OCI-M2 (cell line): Measurements from ENCODE around the gene C1QB.
"Not testable (repeated sequence)": the region's sequence is repeated elsewhere in the genome, so short reads cannot be mapped to it uniquely, and the experiment has no call there.

Experiments
- DNase-seq: peaks from one replicate; lab custom pipeline; 2025; ENCODE audit not compliant: unreplicated experiment; lab: John Stamatoyannopoulos, UW

The C1QB gene

GRCh38 chr1:22662318-22662717, 9.3 kb downstream of the C1QB start:
- DNase-seq, result no peak

DNA sequence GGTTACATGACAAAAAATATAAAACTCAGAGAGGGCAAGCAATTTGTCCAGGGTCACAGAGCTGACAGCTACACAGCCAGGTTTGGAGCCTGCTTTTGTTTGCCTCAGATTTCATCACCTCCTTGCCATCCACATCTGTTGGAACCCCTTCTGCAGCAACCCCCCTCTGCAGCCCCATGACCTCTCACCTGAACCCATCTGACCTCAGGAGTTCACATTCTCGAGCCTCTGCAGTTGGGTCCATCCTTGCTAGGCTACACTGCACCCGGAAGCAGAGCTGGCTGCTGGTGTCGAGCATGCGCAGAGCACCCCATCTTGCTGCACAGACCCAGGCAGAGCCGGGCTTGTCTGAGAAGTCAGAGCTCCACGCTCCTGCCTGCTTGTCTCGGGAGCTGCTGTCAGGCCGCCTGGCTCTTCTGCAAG, 10.0 kb downstream of the C1QB start:
- DNase-seq, result no peak

DNA sequence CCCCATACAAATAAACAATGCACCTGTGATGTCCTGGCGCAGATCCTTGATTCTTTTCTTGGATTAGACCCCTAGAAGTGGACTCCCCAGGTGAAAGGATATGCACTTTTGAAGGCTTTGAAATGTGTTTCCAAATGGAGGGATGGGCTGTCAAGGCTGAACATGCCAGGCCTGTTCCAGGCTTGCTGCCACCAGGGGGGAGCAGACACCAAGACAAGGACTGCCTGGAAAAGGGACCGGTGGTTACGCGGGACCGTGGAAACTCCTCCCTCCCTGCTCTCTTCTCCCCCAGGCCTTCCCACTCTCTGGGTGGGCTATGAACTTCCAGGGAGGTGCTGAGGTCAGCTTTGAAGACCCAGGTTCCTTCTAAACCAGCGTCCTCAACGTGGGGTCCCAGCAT, 12.7 kb downstream of the C1QB start:
- no peak for DNase-seq

GRCh38 chr1:22666412-22666811, 13.4 kb downstream of the C1QB start:
- no peak for DNase-seq

DNA sequence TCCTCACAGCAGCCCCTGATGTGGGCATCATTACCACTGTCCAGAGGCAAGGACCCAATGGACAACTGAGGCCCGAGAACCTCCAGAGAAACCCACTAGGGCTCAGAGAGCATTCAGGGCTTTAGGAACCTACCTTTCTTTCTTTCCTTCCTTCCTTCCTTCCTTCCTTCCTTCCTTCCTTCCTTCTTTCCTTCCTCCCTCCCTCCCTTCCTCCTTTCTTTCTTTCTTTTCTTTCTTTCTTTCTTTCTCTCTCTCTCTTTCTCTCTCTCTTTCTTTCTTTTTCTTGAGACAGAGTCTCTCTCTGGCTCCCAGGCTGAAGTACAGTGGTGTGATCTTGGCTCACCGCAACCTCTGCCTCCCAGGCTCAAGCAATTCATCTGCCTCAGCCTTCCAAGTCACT, 15.8 kb downstream of the C1QB start:
- DNase-seq, result not testable (repeated sequence)

DNA sequence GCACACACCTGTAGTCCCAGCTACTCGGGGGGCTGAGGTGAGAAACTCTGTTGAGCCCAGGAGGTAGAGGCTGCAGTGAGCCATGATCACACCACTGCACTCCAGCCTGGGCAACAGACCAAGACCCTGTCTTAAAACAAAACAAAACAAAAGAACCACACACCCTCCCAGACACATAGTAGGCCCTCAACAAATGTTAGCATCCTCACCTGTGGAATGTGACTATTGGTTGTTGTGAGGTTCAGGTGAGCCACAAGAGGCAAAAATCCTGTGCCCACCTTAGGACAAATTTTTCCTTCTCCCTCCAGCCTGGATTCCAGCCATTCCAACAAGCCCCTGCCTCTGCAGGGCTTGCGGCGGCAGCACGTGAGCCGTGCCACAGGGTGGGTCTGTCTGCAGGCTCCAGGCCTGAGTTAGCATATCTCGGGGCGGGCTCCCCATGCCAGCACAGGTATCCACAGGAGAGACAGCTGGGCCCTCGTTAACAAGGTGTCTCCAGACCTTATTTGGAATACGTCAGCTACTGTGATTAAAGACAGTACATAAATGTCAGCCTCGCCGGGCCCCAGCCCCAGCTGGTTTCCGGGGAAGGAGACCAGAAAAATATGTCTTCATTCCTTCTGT, 17.4 kb downstream of the C1QB start:
- DNase-seq, result no peak

GRCh38 chr1:22671999-22672398, 19.0 kb downstream of the C1QB start:
- DNase-seq, result no peak

DNA sequence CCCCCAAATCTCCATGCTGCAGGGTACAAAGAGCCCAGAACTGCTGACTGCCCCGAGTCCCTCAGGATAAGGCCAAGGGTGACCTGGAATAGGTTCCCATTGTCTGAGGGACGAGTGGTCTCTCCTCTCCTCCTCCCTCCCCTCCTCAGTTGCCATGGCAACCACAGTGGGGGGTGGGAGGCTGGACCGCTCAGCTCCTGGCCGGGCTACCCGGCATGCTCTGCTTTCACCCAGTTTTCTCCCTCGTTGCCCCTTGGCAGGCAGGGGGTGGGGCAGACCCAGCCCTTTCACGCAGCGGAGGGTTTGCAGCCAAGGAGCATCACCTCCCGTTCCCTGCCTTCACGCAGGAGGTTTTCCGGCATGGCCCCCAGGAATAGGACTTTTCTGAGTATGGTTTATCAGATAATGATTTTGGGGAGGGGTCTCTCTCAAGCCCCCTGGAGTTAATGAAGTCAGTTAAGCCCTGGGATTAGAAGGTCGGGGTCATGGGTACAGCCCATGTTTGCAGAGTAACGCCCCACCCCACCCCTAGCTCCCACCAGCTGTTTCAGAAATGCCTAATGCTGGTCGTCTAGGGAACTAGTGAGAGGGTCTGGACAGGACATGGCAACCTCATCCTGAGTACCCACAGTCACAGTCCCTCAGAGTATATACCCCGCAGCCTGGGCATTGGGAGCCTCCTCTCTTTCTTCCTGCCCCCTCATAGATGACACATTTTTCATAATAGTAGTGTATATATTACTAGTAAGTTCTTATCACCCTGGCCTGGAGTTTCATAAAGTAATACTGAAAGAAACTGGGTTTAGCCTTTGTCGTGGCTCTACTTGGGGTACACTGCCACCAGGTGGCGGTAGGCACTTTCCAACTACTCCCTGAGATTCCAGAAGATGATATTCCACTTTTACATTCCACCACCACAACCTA, 20.7 kb downstream of the C1QB start:
- DNase-seq, result no peak

DNA sequence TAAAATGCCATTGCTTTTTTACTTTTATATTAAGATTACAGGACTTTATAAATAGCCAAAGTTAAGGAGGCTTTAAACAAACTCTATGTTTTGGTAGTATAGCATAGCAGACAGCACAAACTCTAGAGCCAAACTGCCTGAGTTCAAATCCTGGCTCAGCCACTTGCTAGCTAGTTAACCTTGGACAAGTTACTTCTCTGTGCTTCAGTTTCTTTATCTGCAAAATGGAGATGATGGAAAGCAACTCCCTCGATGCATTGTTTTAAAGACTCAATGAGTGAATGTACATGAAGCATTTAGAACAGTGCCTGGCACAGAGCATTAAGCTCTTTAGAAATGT, 21.3 kb downstream of the C1QB start:
- no peak for DNase-seq

GRCh38 chr1:22676151-22676550, 23.1 kb downstream of the C1QB start:
- not testable (repeated sequence) for DNase-seq

DNA sequence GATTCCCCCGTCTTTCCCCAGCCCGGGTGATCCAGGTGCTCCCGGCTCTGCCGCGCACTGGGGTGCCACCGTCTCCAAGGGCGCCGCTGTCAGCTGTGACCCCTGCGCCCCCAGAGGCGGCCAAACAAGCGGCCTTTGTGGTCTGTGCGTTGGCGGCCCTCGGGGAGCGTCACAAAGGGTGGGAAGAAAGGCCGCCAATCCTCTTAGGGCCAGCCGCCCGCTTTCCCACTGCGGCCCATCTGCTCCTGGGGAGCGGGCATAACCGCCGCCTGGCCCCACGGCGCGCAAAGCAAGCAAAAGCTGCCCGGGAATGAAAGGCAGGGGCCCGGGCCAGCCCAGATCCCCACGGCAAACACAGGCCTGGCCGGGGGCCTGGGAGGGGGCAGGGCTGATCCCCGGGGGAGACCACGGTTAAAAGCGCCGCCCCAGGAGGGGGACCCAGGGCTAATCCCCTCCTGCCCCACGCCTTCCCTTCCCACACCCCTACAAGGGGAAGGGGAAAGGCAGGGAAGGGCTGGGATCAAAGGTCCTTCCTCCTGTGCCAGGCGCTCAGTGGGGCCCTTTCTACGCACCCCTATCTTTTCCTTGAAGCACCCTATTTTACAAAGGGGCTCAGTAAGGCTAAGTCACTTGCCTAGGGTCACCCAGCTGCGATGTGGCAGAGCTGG, 24.0 kb downstream of the C1QB start:
- DNase-seq, result no peak

DNA sequence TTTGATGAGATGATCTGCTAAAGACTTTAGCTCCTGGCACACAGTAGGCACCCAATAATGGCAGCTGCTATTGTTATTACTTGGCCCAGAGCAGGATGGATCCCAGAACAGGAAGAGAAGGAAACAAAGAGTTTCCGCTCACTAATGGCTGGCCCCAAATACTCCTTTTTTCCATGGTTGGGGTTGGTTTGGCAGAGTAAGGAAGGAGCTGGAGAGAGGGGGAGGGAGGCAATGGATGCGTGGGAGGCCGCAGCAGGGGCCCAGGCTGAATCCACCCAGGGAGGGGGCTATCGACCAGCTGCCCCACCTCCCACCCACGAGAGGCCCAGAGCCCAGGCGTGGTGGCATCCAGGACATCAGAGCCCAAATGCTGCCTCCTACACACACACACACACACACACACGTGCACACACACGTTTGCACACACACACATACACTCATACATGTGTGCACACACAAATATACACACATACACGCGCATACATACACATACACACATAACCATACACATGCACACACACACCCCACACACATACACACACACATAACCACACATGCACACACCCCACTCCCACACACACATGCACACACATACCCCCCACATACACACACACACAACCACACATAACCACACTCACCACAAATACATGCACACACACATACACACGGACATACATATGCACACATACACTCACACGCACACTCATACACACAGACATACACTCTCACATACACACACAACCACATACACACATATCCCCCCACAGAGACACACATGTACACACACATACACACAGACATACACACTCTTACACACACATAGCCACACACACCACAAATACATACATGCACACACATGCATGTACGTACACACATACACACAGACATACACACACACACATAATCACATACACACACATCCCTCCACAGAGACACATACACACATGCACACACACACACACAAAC, 25.2 kb downstream of the C1QB start:
- no peak for DNase-seq

- no peak for DNase-seq
Measured at GRCh38 chr1:22680726-22681125, 27.7 kb downstream of the C1QB start.

GRCh38 chr1:22681556-22682276, 28.7 kb downstream of the C1QB start:
- no peak for DNase-seq

- DNase-seq, result no peak
Measured at GRCh38 chr1:22683547-22683946, 30.5 kb downstream of the C1QB start.

DNA sequence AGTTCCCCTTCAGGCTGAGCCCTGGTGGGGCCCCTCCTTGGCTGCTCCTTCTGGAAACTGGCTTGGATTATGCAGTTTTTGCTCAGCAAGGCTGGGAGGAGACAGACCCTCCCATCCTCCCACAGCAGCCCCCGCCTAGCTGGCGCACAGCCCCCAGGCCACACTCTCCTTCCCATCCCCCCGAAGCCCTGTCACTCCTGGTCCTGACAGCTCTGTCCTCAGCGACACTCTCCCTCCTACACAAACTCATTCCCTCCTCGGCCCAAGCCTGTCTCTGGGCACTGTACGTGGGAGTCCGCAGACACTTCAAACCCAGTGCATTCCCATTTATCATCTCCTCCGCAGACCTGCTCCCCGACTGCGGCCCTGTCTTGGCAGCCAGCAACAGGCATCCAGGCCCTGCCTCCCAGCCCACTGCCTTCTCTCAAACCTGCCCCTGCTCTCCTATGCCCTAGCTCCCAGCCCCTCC, 32.6 kb downstream of the C1QB start:
- no peak for DNase-seq

DNA sequence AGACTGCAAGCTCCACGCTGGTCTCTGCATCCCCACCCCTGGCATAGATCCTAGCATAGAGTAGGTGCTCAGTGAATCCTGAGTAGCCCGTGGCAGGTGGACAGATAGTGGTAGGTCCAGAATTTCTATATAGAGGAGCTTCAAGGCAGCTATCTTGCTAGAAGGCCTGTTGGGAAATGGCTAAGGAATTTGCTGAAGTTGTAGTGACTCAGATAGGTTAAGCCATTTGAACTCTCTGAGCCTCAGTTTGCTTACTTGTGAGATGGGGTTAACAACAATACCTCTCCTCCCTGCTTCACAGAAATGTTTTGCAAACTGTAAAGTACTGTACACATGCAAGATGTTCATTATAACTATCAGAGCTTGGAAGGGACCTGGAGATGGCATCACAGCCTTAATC, 34.2 kb downstream of the C1QB start:
- no peak for DNase-seq

GRCh38 chr1:22688466-22688865, 35.4 kb downstream of the C1QB start:
- DNase-seq, result no peak

- no peak for DNase-seq
Measured at GRCh38 chr1:22689505-22689904, 36.5 kb downstream of the C1QB start.
